ENCODE results near the gene PNPLA1.

- TF ChIP-seq ARNT (IDR thresholded peaks at IDR 0.05) (no peak), TARDBP (IDR thresholded peaks at IDR 0.05) (no peak), BHLHE40 (IDR thresholded peaks at IDR 0.05; ENCODE audit: borderline replicate concordance) (no peak), SUZ12 (IDR thresholded peaks at IDR 0.05) (no peak), HDGF (IDR thresholded peaks at IDR 0.05; ENCODE audit: borderline replicate concordance) (no peak), FOXA1 (IDR thresholded peaks at IDR 0.05) (no peak)
These were observed 31.9 kb downstream of the PNPLA1 start for GRCh38 chr6:36301781-36302180.
